Stimulated activated CD8-positive, alpha-beta memory T cell treated with anti-CD3 and anti-CD28 coated beads, Interleukin-7, amount 100 ng/mL, for 48 hours (primary cell): ENCODE measurements around the gene LIFR.

Experiments used
- DNase-seq, 2 donors: peaks; one replicate each; pipeline ENCODE4 v3.0.0-alpha.2; 2020; ENCODE audit warnings: low read depth in 1 of 2; ENCODE audit errors: extremely low read depth in 1 of 2

Gene LIFR

GRCh38 chr5:38551030-38552017 is 5.1 kb downstream of the LIFR start:
- DNase-seq, result no peak

- no peak for DNase-seq
Measured at GRCh38 chr5:38548064-38548759, 8.2 kb downstream of the LIFR start.

- DNase-seq, result no peak
Measured at GRCh38 chr5:38547257-38547656, 9.2 kb downstream of the LIFR start.

GRCh38 chr5:38546691-38547146 is 9.7 kb downstream of the LIFR start:
- no peak for DNase-seq

- DNase-seq, result no peak
Measured at GRCh38 chr5:38543886-38544285, 12.6 kb downstream of the LIFR start.

GRCh38 chr5:38543074-38543473 is 13.4 kb downstream of the LIFR start:
- no peak for DNase-seq

- no peak for DNase-seq
Measured at GRCh38 chr5:38541174-38541725, 15.2 kb downstream of the LIFR start.

GRCh38 chr5:38540314-38540713 is 16.1 kb downstream of the LIFR start:
- no peak for DNase-seq

- no peak for DNase-seq
Measured at GRCh38 chr5:38538161-38538560, 18.3 kb downstream of the LIFR start.

GRCh38 chr5:38537505-38537904 is 18.9 kb downstream of the LIFR start:
- DNase-seq, result no peak

- DNase-seq, result no peak
Measured at GRCh38 chr5:38536968-38537367, 19.5 kb downstream of the LIFR start.

GRCh38 chr5:38535845-38536244 is 20.6 kb downstream of the LIFR start:
- DNase-seq, result no peak

- no peak for DNase-seq
Measured at GRCh38 chr5:38535248-38535750, 21.1 kb downstream of the LIFR start.

GRCh38 chr5:38534156-38534453 is 22.3 kb downstream of the LIFR start:
- DNase-seq, result no peak

- no peak for DNase-seq
Measured at GRCh38 chr5:38533286-38534155, 22.9 kb downstream of the LIFR start.

- no peak for DNase-seq
Measured at GRCh38 chr5:38532165-38532669, 24.2 kb downstream of the LIFR start.

- no peak for DNase-seq
Measured at GRCh38 chr5:38531518-38531917, 24.9 kb downstream of the LIFR start.

- no peak for DNase-seq
Measured at GRCh38 chr5:38529955-38530646, 26.3 kb downstream of the LIFR start.

- no peak for DNase-seq
Measured at GRCh38 chr5:38528162-38528703, 28.2 kb downstream of the LIFR start.

- DNase-seq, result no peak
Measured at GRCh38 chr5:38527475-38527874, 29.0 kb downstream of the LIFR start.
